GM18873 (cell line): ENCODE data around the gene BCL2.

Experiments
- ATAC-seq: cut with Tn5 transposase; IDR thresholded peaks from one replicate; pipeline ENCODE4 v1.9.1; 2021; ENCODE audit warnings: mild to moderate bottlenecking, moderate library complexity, moderate number of reproducible peaks; ENCODE audit not compliant: unreplicated experiment, low FRiP score

The BCL2 gene

GRCh38 chr18:63099848-63100629 lies 219.5 kb downstream of the BCL2 start:
- peak; percentile 78 for ATAC-seq

GRCh38 chr18:63099091-63099840 lies 220.3 kb downstream of the BCL2 start:
- ATAC-seq, result no peak

GRCh38 chr18:63098018-63098981 lies 221.3 kb downstream of the BCL2 start:
- peak; percentile 67 for ATAC-seq

GRCh38 chr18:63097178-63097577 lies 222.4 kb downstream of the BCL2 start:
- ATAC-seq, result no peak

GRCh38 chr18:63096327-63096874 lies 223.2 kb downstream of the BCL2 start:
- no peak for ATAC-seq

GRCh38 chr18:63095768-63096167 lies 223.8 kb downstream of the BCL2 start:
- ATAC-seq, result no peak

- ATAC-seq, result no peak
Measured at GRCh38 chr18:63091671-63092364, 227.8 kb downstream of the BCL2 start.

GRCh38 chr18:63090334-63090733 lies 229.2 kb downstream of the BCL2 start:
- no peak for ATAC-seq

- ATAC-seq, result no peak
Measured at GRCh38 chr18:63089041-63089440, 230.5 kb downstream of the BCL2 start.

GRCh38 chr18:63088262-63088661 lies 231.3 kb downstream of the BCL2 start:
- no peak for ATAC-seq

GRCh38 chr18:63087421-63088230 lies 231.9 kb downstream of the BCL2 start:
- no peak for ATAC-seq

GRCh38 chr18:63085611-63086010 lies 234.0 kb downstream of the BCL2 start:
- ATAC-seq, result no peak

GRCh38 chr18:63084219-63084618 lies 235.3 kb downstream of the BCL2 start:
- ATAC-seq, result no peak

- no peak for ATAC-seq
Measured at GRCh38 chr18:63083555-63083954, 236.0 kb downstream of the BCL2 start.

- ATAC-seq, result no peak
Measured at GRCh38 chr18:63083020-63083531, 236.5 kb downstream of the BCL2 start.

- no peak for ATAC-seq
Measured at GRCh38 chr18:63082366-63083019, 237.1 kb downstream of the BCL2 start.

GRCh38 chr18:63079114-63079513 lies 240.5 kb downstream of the BCL2 start:
- ATAC-seq, result peak; percentile 51

- ATAC-seq, result peak; percentile 91
Measured at GRCh38 chr18:63078471-63078870, 241.1 kb downstream of the BCL2 start.
